ENCODE measurements around the gene C11orf87.

Gene C11orf87

DNA sequence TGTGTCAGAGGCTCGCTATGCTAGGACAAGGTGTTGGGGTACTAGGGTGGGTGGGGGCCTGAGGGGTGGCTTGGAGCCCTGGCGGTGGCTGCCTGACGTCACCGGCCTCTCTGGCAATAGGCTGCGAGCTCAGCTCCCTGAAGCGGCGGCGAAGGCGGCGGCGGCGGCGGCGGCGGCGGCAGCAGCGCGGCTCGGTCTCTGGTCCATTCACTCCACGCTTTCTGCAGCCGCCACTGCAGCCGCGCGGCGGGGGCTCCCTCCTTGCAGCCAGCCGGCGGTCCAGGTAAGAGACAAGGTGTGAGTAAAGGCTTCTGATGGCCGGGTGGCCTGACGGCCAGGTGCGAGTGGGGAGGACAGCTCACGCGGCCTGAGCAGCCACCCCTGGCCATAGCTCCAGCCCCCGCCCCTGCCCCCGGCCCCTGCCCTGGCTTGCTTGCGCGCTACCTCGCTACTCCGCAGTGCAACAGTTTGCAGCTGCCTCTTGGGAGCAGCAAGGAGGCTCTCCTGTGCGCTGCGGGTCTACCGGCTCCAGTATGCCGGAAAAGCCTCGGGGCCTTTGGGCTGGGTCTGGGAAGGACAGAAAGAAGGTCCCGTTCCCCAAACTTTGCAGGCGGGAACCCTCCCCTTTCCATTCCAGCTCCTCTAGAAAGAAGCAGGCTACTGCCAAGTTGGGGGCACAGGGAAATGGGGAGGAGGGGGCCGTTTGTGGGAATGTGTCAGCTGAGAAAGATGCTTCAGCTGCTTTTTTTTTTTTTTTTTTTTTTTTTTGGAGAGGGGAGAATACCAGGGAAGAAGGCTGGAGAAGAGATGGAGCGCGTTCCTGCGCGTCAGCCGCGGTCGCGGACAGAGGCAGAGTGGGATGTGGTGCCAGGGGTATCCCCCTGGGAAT is at the start of gene C11orf87:
C11orf87 (plus strand) TSS at position 210 of the 889 bp plus-strand sequence. CDS start 1,444 bp downstream, outside the sequence.
- DNase-seq: no peak

- DNase-seq: no peak
Observed at GRCh38 chr11:109374032-109374431, 48.0 kb upstream of the C11orf87 start.

- DNase-seq: no peak
Observed at GRCh38 chr11:109374441-109374840, 47.5 kb upstream of the C11orf87 start.

DNA sequence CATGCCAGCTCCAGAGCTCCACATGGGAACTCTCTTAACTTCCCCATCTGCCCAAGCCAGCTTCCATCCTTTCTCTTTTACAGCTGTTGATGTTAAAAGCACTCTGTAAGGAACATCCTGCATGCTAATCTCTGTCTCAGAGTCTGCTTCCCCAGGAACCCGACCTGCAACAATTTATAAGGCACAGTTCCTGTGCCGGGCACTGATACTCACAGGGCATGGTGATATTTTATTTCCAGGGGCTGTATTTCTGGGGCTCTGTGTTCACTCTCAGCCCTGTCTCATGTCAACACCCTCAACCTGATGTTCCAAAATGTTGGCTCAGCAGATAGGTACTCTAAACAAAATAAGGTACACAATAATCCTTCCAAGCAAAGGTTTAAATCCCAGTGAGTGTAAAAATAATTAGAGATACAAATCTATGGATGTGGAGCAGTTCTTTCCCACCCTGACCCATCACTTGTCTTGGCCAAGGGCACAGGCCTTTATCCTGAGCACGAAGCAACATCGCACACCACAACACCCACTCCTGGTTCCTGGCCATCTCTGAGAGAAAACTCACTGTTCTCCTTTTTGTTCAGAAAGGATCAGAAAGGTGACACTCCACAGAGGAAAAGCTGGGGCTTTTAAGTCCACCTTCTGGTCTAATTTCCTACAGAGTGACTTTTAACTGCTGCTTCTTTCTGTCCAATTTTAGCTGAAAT is 44.8 kb upstream of the C11orf87 start:
- DNase-seq: no peak

GRCh38 chr11:109378034-109378433 is 44.0 kb upstream of the C11orf87 start:
- no peak for DNase-seq

- DNase-seq: no peak
Observed at GRCh38 chr11:109383306-109383705, 38.7 kb upstream of the C11orf87 start.

DNA sequence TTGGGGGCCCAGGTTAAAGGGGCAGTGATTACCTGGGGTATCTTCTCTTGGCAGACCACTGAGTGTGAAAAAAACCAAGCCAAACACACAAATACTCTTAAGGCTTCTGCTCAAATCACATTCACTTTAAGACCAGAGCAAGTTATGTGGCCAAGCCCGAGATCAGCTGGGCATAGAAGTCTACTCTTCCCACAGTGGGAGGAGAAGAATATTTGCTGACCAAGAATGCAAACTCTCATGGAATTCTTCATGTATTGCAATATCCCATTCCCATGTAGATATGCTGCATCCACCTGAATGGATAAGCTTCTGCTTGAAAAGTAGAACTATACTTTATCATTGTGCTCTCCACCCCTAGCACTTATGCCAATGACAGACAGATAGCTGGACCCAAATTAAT is 37.1 kb upstream of the C11orf87 start:
- DNase-seq: no peak

DNA sequence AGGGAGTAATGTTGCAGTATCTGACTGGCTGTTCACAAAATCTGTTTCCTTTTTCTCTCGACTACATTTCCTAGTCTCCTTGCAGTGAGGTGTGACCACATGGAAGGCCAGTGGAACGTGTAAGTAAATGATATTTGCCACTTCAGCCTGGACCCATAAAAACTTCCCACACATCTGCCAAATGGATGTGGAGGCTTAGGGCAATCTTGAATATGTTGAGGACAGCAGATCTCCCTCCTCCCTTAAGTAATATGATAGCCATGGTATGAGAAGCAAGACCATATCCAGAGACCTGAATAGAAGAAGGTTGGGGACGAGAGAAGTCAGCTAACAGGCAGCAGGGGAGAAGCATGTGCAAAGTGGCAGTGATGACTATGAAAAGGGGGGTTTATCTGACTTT is 33.0 kb upstream of the C11orf87 start:
- no peak for DNase-seq

DNA sequence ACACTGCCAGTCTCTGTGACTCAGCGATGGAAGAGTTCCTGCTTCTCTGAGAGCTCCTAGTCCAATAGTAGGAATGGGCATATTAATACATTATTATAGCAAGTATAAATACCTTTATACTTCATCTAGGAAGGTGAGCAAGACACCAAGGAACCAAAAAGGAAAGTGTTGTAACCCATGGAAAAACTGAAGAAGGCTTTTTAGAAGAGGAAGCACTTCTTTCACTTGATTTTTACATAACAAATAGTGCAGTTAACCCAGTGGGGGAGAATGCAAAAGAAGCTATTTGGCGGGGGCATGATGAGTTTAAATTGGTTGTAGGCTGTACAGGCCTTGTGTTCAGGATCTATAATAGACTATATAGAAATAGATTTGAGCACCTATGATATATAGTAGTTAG is 31.2 kb upstream of the C11orf87 start:
- DNase-seq: no peak

DNA sequence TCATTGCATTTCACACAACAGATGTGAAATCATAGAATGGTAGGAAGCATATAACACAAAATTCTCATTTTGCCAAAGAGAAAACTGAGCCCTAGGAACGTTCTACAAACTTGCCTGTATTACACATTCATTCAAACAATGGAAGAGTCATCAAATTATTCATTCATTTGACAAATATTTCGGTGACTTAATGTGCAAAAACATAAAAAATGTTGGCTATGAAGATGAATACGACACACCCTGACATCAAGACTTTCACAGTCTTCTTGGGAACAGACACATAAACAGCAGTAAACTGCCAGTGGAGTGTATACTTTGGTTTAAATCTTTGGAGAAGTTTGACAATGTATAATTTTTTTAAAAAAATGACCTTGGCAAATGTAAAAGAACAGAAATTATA is 20.4 kb upstream of the C11orf87 start:
- no peak for DNase-seq

DNA sequence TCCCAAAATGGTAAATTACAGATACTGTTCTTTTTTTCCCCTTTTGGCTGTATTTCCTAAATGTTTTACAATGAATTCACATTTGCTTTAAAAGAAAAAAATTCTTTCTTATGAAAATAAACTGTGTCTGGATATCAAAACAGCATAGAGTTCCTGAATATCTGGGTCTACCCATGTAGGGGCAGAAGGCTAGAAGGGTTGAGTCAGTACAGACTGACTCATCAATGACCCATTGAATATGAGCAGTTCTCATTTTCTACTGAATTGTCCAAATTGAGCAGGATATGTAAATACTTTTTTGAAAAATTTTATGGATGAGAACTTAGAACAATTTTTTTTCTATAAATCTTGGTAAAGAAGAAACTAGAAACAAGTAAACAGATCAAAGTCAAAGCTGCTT is 16.3 kb upstream of the C11orf87 start:
- no peak for DNase-seq

GRCh38 chr11:109416601-109417000 is 5.4 kb upstream of the C11orf87 start:
- DNase-seq: no peak

DNA sequence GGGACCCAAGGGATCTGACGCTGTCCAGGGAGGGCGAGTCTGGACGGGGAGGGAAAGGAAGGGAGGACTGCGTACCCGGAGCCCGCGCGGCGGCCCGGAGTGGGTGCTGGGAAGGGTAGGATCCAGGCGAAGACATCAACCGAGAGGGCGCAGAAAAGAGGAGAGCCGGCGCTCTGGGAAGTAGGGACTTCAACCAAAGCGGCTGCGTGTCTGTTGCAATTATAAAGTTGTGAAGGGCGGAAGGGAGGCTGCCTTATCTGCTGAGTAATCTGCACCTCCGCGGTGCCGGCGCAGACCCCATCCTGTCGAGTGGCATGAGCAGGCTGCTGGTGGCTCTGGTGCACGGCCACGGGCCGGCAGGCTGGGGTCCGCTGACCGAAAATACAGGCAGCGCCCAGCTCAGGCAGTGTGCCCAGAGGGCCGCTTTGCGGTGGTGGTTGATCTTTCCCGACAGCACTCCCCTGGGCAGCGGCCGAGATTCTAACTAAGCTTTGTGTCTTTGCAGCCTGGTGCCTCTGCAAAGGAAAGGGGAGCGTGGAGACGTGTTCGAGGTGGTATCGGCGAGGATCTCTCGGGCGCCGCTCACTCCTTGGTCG is 978 bp downstream of the C11orf87 start:
- no peak for DNase-seq

DNA sequence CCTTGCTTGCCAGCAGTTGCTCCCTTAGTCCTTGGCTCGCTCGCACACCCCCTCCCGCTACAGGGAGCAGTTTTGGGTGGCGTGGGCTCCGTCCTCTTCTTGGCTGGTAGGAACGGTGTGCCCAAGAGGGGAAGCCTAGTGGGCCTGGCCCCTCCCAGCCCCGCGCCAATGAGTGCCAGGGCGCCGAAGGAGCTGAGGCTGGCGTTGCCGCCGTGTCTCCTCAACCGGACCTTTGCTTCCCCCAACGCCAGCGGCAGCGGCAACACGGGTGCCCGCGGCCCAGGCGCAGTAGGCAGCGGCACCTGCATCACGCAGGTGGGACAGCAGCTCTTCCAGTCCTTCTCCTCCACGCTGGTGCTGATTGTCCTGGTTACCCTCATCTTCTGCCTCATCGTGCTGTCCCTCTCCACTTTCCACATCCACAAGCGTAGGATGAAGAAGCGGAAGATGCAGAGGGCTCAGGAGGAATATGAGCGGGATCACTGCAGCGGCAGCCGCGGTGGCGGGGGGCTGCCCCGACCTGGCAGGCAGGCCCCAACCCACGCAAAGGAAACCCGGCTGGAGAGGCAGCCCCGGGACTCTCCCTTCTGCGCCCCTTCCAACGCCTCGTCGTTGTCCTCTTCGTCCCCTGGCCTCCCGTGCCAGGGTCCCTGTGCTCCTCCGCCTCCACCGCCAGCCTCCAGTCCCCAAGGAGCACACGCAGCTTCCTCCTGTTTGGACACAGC is 1.6 kb downstream of the C11orf87 start:
- no peak for DNase-seq

GRCh38 chr11:109424901-109425300 is 2.9 kb downstream of the C11orf87 start:
- no peak for DNase-seq

DNA sequence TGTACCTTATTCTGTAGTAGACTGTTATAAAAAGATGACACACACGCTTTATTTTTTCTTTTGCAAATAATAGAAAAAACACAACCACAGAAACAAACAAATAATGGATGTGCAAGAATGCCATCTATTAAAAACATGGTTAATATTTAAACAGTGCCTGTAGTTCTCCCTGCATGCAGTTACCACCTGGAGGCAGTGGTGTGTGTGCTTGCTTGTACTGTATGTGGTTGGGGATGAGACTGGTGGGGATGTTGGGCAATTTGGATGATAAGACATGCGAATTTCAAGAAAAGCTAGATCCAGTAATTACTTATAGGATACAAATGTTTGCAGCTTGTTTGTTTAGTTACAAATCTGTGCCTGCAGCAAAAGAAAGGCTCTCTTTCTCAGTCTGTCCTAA is 3.6 kb downstream of the C11orf87 start:
- DNase-seq: no peak

DNA sequence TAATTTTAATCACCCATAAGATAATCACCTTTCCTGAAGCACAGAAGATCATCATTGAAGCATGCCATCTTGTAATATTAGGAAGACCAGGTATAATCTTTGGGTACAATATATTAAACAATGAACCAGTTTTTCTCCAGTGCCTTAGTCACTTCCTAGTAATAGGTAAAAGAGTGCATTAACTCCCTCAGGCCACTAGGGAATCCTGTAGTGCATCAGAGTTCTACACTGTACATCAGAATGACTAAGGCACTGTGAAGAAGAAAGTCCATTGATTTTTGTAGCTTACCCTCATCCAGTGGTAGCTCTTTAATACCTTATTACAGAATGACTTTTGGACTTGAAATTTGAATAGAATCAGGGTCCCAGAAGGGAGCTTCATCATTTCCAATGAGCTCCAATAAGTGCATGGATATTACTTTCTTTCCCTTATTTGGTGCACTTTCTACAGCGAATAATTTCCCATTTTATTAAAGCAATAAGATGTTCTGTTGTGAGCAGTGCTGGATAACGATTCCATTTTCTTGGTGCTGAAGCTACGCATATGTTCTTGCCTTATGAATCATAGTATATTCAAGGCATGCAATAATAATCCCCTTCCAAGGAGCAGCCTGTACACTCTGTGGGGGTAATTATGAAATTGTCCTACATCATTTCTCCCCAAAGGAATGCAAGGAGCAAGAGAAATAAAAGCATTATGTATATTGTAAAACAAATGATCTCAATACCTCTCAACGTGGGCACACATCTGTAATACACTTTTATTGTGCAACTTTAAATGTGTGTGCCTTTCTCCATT is 4.7 kb downstream of the C11orf87 start:
- no peak for DNase-seq

- DNase-seq: no peak
Observed at GRCh38 chr11:109432105-109432504, 10.1 kb downstream of the C11orf87 start.

GRCh38 chr11:109433753-109434256 is 11.8 kb downstream of the C11orf87 start:
- DNase-seq: no peak

DNA sequence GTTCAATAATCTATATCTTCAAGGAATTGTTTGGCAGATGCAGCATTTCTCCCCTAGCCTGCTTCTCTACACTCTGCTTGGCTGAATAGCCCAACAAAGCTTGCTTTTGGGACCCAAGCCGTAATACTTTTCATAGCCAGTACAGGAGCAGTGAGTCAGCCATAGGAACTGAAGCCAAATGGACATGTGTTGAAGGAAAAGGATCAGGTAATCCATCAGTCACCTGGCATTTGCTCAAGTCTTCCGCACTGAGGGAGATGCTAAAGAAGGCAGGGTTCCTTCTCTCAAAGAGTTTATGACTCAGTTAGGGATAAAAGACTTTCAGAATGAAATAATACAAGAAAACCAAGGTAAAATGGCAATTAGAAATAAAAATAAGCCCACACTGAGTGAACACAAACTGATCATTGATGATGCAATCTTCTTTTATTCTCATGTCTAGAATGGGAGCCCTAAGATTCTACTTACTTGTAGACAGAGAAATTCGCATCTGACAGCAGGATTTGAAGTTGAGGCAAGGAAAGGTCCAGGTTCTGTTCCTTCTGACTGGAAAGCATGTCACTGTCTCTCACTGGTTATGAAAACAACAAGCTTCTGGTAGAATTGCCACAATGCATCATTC is 13.2 kb downstream of the C11orf87 start:
- no peak for DNase-seq

GRCh38 chr11:109439684-109440083 is 17.7 kb downstream of the C11orf87 start:
- no peak for DNase-seq

DNA sequence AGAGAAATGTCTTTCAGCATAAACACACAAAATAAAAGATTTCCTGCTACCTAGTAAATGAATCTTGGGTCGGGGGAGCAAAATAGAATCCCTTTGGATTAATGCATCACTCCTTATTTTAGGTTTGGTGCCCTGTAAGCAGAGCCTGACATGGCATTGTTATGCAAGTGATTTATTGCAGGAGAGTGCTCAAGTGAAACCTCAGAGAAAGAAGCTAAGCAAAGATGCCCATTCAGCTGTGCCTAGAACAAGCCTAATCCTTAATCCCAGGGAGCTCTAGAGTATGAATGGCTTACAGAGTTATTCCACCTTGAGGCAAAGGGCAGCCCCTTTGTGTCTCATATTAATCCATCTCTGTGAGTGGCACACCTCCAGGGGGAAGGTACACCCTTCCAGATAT is 21.1 kb downstream of the C11orf87 start:
- DNase-seq: no peak

Measured in amniotic stem cell (primary cell).